ENCODE data around the gene ZC3H18.

The ZC3H18 gene

GRCh38 chr16:88642881-88643643 is 72.9 kb downstream of the ZC3H18 start:
- no peak for DNase-seq

GRCh38 chr16:88643644-88643932 is 73.4 kb downstream of the ZC3H18 start:
- DNase-seq, result no peak

GRCh38 chr16:88645455-88645854 is 75.3 kb downstream of the ZC3H18 start:
- no peak for DNase-seq

GRCh38 chr16:88645941-88646340 is 75.7 kb downstream of the ZC3H18 start:
- no peak for DNase-seq

GRCh38 chr16:88646345-88647034 is 76.3 kb downstream of the ZC3H18 start:
- DNase-seq, result no peak

- DNase-seq, result no peak
Observed at GRCh38 chr16:88647178-88648070, 77.2 kb downstream of the ZC3H18 start.

GRCh38 chr16:88649195-88649923 is 79.2 kb downstream of the ZC3H18 start:
- DNase-seq, result no peak

GRCh38 chr16:88649924-88650748 is 79.9 kb downstream of the ZC3H18 start:
- peak; percentile 37 to 47 for DNase-seq

GRCh38 chr16:88650749-88651275 is 80.6 kb downstream of the ZC3H18 start, which contains the start of gene CYBA:
CYBA (minus strand) TSS chr16:88651053; CDS start chr16:88651013, 40 bp downstream.
- DNase-seq, result peak; percentile 87 to 90

- DNase-seq, result peak; percentile 82 to 87
Observed at GRCh38 chr16:88651276-88651988, 81.2 kb downstream of the ZC3H18 start.

- DNase-seq, result no peak
Observed at GRCh38 chr16:88651989-88652761, 82.0 kb downstream of the ZC3H18 start.

GRCh38 chr16:88652762-88653063 is 82.5 kb downstream of the ZC3H18 start:
- no peak for DNase-seq

GRCh38 chr16:88653101-88653500 is 82.9 kb downstream of the ZC3H18 start:
- no peak for DNase-seq

- peak in 1 of 2 donors; percentile 33 for DNase-seq
Observed at GRCh38 chr16:88653596-88654362, 83.6 kb downstream of the ZC3H18 start.

- no peak for DNase-seq
Observed at GRCh38 chr16:88654363-88655052, 84.3 kb downstream of the ZC3H18 start.

- DNase-seq, result no peak
Observed at GRCh38 chr16:88655053-88655732, 85.0 kb downstream of the ZC3H18 start.

GRCh38 chr16:88655733-88656281 is 85.6 kb downstream of the ZC3H18 start:
- DNase-seq, result no peak
